Measurements from ENCODE around the gene TXNL1. TPM values are rescaled to one million over a fixed set of nuclear protein-coding genes. Genes with fewer than 3 reads are reported as not detected.
"Not testable (repeated sequence)": the region's sequence is repeated elsewhere in the genome, so short reads cannot be mapped to it uniquely, and the experiment has no call there.

TXNL1 gene
- total RNA-seq, 1 donor from 2014 or later: 128 TPM

DNA sequence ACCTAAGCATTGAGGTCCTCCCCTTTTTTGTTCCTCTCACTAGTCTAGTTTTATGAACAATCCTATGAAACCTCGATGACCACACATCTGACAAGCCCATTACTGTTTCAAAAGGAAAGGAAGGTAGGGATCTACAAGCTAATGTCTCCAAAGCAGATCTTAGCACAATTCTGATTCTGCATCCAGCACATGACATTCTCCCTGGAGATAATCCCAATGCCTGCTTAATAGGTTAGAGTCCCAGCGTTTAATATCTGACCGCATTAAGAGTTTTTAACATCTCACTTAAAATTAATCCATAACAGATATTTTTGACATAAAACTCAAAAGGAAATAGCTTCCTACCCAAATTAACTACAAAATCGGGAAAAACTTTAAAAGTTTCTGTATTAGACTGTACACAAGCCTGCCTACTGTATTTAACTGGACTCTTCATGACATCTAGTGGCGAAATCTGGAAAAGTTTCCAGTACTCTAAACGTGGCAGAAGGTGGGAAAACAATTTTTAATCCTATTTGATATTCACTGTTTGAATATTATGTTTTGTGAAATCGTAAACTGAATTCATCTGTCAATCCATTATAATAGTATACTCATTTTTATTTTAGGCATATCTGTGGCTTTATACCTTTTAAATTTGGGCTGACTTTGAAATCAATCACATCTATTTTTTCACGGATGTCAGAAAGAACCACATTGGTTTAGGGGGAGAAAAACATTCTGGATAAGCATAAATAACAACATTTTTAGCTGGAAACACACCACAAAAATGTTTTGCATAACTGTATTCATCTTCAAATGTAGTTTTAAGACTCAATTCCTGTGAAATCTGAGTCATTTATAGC, 62.4 kb downstream of the TXNL1 start:
- Histone ChIP-seq H3K4me2 (no peak overlapping the region), H3K4me3 (no peak overlapping the region), H4K20me1 (ENCODE audit: low read depth) (no peaks in the 10 kb centered on the region), H3K9me3 (ENCODE audit: low read depth) (no peaks in the 10 kb centered on the region), H3K36me3 (no peaks in the 10 kb centered on the region), H3K4me1 (peaks cover 11% of the 10 kb centered on the region), H3K27ac (no peak overlapping the region), H3K27me3 (no peaks in the 10 kb centered on the region), H3K79me2 (ENCODE audit: low read depth) (no peaks in the 10 kb centered on the region), H3F3A (ENCODE audit: low read depth) (no peaks in the 10 kb centered on the region), H3K9ac (no peak overlapping the region), H2AFZ (replicated peaks) (no peak overlapping the region)
- TF ChIP-seq, protein P1, sequence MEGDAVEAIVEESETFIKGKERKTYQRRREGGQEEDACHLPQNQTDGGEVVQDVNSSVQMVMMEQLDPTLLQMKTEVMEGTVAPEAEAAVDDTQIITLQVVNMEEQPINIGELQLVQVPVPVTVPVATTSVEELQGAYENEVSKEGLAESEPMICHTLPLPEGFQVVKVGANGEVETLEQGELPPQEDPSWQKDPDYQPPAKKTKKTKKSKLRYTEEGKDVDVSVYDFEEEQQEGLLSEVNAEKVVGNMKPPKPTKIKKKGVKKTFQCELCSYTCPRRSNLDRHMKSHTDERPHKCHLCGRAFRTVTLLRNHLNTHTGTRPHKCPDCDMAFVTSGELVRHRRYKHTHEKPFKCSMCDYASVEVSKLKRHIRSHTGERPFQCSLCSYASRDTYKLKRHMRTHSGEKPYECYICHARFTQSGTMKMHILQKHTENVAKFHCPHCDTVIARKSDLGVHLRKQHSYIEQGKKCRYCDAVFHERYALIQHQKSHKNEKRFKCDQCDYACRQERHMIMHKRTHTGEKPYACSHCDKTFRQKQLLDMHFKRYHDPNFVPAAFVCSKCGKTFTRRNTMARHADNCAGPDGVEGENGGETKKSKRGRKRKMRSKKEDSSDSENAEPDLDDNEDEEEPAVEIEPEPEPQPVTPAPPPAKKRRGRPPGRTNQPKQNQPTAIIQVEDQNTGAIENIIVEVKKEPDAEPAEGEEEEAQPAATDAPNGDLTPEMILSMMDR (IDR thresholded peaks at IDR 0.05): peak; percentile 88
- TF ChIP-seq EZH2 (IDR thresholded peaks at IDR 0.05): no peak
- peaks cover 4% of the 10 kb centered on the region for H3K9me3 Mint-ChIP-seq
- H3K27me3 Mint-ChIP-seq (ENCODE audit: insufficient read depth, low read depth): peaks cover 6% of the 10 kb centered on the region
- H3K36me3 Mint-ChIP-seq: peaks cover 3% of the 10 kb centered on the region
- no peak overlapping the region for H3K4me3 Mint-ChIP-seq
- H3K27ac Mint-ChIP-seq: no peak overlapping the region
- H3K4me1 Mint-ChIP-seq: peaks cover 21% of the 10 kb centered on the region
- DNase-seq (ENCODE audit: low spot score): peak; percentile 71

DNA sequence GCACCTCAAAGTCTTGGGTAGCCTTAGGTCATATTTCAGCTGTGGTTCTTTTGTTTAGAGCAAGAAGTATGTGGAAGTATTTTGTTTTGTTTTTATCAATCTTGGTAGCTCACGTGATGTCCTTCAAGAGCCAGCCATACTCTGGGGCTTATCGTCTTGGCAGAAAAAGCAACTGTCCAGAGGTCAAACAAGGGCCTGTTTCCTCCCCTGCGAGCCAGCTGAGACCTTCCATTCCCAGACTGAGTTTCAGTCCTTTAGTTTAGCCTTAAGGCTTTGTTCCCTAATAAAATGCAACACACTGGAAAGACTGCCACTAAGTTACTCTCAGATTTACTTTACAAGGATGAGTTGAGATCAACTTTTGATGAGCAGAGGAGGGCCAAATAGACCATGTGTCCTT, 63.5 kb downstream of the TXNL1 start:
- peaks cover 6% of the 10 kb centered on the region for H3K27me3 Mint-ChIP-seq (ENCODE audit: insufficient read depth, low read depth)
- no peak overlapping the region for H3K4me3 Mint-ChIP-seq
- no peak overlapping the region for H2AFZ ChIP-seq (replicated peaks)
- no peaks in the 10 kb centered on the region for H3K9me3 ChIP-seq (ENCODE audit: low read depth)
- H3K27ac ChIP-seq: no peak overlapping the region
- H3K4me1 Mint-ChIP-seq: peaks cover 21% of the 10 kb centered on the region
- H3K9me3 Mint-ChIP-seq: peaks cover 4% of the 10 kb centered on the region
- no peak overlapping the region for H3K4me3 ChIP-seq
- no peak overlapping the region for H3K4me2 ChIP-seq
- no peaks in the 10 kb centered on the region for H3K79me2 ChIP-seq (ENCODE audit: low read depth)
- TF ChIP-seq EZH2 (IDR thresholded peaks at IDR 0.05): no peak
- TF ChIP-seq EZH2phosphoT487 (IDR thresholded peaks at IDR 0.05): no peak
- TF ChIP-seq, protein P1 (IDR thresholded peaks at IDR 0.05): no peak
- H3K36me3 Mint-ChIP-seq: peaks cover 3% of the 10 kb centered on the region
- no peak overlapping the region for H3K27ac Mint-ChIP-seq
- no peaks in the 10 kb centered on the region for H3F3A ChIP-seq (ENCODE audit: low read depth)
- H3K4me1 ChIP-seq: peaks cover 11% of the 10 kb centered on the region
- DNase-seq (ENCODE audit: low spot score): no peak
- H3K27me3 ChIP-seq: no peaks in the 10 kb centered on the region
- H4K20me1 ChIP-seq (ENCODE audit: low read depth): no peaks in the 10 kb centered on the region
- no peak overlapping the region for H3K9ac ChIP-seq
- no peaks in the 10 kb centered on the region for H3K36me3 ChIP-seq

DNA sequence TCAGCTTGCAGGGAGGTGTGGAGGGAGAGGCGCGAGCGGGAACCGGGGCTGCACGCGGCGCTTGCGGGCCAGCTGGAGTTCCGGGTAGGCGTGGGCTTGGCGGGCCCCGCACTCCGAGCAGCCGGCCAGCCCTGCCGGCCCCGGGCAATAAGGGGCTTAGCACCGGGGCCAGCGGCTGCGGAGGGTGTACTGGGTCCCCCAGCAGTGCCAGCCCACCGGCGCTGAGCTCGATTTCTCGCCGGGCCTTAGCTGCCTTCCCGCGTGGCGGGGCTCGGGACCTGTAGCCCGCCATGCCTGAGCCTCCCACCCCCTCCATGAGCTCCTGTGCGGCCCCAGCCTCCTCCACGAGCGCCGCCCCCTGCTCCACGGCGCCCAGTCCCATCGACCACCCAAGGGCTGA, 66.1 kb downstream of the TXNL1 start:
- peaks cover 11% of the 10 kb centered on the region for H3K4me1 ChIP-seq
- not testable (repeated sequence) for H3K36me3 Mint-ChIP-seq; H3K4me3 Mint-ChIP-seq; H3K27me3 ChIP-seq; H3K36me3 ChIP-seq; H3K4me3 ChIP-seq; H3K79me2 ChIP-seq (ENCODE audit: low read depth); H2AFZ ChIP-seq (replicated peaks); H4K20me1 ChIP-seq (ENCODE audit: low read depth); H3F3A ChIP-seq (ENCODE audit: low read depth); DNase-seq (ENCODE audit: low spot score); H3K4me2 ChIP-seq; H3K9ac ChIP-seq; H3K27ac ChIP-seq; H3K9me3 ChIP-seq (ENCODE audit: low read depth); H3K9me3 Mint-ChIP-seq; H3K27me3 Mint-ChIP-seq (ENCODE audit: insufficient read depth, low read depth); H3K27ac Mint-ChIP-seq
- peaks cover 21% of the 10 kb centered on the region for H3K4me1 Mint-ChIP-seq

DNA sequence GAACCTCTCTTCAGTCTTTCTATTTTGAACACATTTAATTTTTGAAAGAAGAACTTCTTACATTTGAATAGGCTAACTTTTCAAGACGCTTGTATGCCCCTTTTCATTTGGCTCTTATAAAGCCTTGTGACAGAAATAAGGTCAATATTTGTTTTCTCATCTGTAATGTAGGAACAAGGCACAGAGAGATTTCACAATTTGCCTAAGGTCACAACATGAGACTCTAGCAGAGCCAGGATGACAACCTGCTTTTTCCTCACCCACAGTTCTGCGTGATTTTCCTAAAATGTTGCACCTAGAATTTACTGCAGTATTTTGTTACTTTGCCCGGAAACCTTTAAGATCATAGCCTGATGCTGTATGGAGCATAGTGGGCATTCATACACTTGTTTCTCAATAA, 67.4 kb downstream of the TXNL1 start:
- DNase-seq (ENCODE audit: low spot score): no peak
- no peaks in the 10 kb centered on the region for H4K20me1 ChIP-seq (ENCODE audit: low read depth)
- TF ChIP-seq, protein P1 (IDR thresholded peaks at IDR 0.05): no peak
- TF ChIP-seq EZH2phosphoT487 (IDR thresholded peaks at IDR 0.05): no peak
- peaks cover 6% of the 10 kb centered on the region for H3K4me1 ChIP-seq
- Mint-ChIP-seq H3K9me3 (peaks cover 2% of the 10 kb centered on the region), H3K4me3 (no peak overlapping the region), H3K27me3 (ENCODE audit: insufficient read depth, low read depth) (peaks cover 6% of the 10 kb centered on the region), H3K4me1 (peaks cover 13% of the 10 kb centered on the region), H3K27ac (no peak overlapping the region), H3K36me3 (peaks cover 3% of the 10 kb centered on the region)
- no peak overlapping the region for H3K27ac ChIP-seq
- no peaks in the 10 kb centered on the region for H3F3A ChIP-seq (ENCODE audit: low read depth)
- no peaks in the 10 kb centered on the region for H3K36me3 ChIP-seq
- H3K4me2 ChIP-seq: no peak overlapping the region
- H3K79me2 ChIP-seq (ENCODE audit: low read depth): no peaks in the 10 kb centered on the region
- no peak overlapping the region for H3K4me3 ChIP-seq
- no peaks in the 10 kb centered on the region for H3K27me3 ChIP-seq
- no peak overlapping the region for H3K9ac ChIP-seq
- H2AFZ ChIP-seq (replicated peaks): no peak overlapping the region
- no peaks in the 10 kb centered on the region for H3K9me3 ChIP-seq (ENCODE audit: low read depth)
